Activated T-cell treated with anti-CD3 and anti-CD28 coated beads for 48 hours (primary cell): ENCODE measurements around the gene FBN1.

Source experiments
- DNase-seq: peaks from one replicate; pipeline ENCODE4 v3.0.0-alpha.2; 2020; ENCODE audit warnings: low read depth

The FBN1 gene

DNA sequence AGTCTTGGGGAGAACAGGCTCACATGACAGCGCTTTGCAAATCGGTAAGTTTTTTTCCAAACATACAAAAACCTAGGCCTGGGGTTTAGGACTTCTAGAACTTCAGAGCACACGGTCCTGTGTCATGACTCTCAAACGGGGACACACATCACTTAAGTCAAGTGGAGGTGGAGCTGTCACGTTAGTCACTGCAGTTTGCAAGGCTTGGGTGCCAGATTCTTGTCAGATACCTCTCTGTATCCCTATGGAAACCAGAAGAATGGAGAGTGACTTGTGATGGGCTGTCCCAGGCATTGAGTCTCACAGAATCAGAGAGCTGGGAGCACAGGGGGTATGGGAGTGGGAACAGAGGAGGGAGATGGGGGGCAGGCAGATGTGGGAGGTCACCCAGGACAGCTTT lies 249.5 kb downstream of the FBN1 start:
- DNase-seq, result no peak

DNA sequence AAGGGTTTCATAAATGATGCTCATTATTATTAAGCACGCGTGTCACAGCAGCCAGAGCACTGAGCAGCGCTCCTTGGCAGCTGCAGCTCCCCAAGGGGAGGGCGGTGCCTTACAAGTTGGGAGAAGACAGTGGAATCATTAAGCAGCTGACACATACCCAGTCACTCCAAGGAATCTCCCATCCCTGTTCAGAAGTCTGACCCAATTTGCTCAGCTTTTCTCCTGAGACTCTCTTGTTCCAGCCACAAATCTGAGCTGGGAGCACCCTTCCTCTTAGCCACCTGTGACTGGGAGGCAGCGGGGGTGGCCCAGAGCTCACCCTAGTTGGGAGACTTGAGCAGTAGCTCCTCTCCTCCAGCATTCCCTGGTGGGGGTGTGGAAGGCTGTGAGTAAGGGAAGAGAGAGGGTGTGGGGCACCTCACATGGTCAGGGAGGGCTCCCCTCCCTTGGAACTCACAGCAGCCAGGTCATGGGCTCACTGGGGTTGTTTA lies 249.9 kb downstream of the FBN1 start:
- no peak for DNase-seq

DNA sequence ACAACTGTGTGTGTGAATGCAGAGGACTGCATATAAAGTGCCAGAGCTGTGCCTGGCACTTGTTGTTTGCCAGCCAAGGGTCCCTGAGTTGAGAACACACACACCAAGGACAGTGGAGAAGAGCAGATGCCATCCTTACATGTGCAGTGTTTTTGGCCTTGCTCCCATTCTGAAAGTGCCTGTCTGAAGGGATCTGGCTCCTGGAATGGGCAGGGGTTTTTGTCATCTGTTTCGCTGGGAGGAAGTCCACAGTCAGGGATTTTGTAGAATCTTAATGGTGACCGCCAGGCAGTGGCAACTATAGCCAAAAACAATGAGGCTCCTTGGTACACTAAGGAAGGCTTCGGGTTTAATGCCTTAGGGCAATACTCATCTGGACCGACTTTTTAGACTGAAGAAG lies 250.5 kb downstream of the FBN1 start:
- no peak for DNase-seq

DNA sequence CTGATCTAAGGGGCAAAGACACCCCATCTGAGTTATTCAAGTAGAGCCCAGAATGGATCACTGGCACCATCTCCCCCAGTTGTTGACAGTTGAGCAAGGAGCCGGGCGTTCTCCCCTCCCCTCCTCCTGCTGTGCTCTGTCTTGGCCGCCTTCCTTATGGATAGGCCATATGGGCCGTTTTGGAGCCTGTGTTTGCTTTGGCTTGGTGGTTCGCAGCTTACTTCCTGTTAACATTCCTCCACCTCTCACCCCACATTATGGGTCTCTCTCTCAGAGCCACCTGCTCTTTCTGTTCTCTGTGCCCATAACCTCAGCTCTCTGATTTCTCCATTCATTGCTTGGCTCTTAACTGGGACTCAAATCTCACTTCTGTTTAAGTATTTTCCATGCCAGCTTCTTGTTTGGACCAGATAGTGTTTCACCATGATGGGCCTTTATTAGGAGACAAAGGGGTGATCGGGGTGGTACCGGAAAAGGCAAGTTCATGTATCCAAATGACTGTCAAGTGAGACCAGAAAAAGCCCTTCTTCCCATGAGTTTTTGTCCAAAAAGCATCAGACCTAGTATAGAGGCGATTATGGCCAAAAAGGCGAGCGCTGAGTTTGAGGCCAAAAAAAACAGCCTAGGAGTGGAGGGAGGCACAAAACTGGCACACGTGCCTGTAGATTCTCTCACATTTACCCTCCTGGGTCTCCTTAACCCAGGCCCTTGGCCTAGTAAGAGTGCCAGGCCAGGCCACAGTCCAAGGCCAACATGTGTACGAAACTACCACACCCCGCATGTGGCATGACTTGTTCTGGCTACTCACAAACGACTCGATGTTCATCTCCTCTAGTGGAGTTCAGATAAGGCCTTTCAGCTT lies 251.6 kb downstream of the FBN1 start:
- DNase-seq, result no peak

DNA sequence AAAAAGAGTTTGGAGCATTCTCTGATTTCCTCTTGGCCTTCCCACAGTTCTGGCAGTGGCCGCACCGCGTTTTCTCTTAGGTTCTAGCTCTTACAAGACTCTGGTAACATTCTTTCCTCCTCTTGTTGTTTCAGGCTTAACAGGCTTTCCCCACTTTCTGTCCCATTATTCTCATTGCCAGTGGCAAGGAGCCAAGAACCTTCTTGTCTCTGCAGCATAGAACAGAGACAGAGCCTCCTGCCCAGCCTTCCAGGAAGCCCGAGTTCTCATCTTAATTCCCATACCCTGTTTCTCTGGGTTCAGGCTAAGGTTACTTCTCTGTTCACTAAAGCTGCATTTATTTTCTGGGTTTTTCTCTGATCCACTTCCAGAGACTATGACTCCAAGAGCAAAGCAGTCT lies 253.2 kb downstream of the FBN1 start:
- DNase-seq, result no peak

DNA sequence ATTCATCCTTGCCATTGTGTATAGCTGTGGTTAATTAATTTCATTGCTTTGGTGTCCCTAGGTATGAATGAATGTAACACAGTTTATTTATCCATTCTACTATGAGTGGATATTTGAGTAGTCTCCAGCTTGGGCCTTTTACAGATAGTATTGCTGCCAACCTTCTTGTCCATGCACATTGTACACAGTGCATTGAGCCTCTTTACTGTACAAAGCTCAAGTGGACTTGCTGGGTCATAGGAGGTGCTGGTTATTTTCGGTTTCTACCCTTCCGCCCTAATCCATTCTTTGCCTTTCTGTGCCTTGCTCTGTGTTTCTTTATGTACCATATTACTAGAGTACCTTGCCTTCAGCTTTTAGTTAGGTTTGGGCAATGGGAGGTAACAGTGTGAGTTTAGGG lies 253.6 kb downstream of the FBN1 start:
- DNase-seq, result no peak

DNA sequence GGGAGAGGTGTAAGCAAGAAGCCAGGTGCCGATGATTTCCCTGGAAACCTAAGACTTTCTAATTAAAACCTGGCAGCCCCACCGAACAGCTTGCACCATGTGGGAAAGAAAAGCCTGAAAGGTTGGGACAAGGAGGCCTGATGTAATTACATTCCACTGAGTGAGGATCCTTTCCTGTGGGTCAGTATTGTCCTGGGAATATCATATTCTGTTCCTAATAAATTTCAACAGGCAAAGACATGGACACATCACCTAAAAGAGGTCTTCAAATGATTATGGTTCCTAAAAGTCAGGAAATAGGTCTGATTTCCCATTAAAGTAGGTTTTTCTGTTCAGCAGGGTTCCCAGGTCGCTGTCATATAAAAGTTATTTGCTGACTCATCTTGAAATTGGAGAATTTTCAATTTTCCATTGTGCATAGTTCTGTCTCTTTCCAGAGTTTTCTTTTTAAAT lies 255.8 kb downstream of the FBN1 start:
- DNase-seq, result no peak

DNA sequence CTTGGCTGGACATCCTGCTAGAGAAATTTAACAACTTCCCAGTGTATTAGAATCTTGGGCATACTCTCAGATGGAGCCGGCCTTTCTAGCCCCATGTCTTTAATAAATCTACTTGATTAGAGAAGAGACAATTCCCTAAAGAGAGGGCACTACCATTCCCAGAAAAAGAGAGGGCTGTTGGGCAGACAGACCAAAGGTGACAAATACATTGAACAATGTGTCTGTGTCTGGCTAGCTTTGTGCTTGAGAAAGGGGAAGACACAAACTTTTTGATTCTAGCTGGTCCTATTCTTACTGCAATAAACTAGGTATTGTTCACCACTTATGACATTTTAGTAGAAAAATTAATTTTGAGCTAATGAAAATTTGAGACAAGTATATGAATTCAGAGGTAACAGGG lies 256.6 kb downstream of the FBN1 start:
- DNase-seq, result no peak

DNA sequence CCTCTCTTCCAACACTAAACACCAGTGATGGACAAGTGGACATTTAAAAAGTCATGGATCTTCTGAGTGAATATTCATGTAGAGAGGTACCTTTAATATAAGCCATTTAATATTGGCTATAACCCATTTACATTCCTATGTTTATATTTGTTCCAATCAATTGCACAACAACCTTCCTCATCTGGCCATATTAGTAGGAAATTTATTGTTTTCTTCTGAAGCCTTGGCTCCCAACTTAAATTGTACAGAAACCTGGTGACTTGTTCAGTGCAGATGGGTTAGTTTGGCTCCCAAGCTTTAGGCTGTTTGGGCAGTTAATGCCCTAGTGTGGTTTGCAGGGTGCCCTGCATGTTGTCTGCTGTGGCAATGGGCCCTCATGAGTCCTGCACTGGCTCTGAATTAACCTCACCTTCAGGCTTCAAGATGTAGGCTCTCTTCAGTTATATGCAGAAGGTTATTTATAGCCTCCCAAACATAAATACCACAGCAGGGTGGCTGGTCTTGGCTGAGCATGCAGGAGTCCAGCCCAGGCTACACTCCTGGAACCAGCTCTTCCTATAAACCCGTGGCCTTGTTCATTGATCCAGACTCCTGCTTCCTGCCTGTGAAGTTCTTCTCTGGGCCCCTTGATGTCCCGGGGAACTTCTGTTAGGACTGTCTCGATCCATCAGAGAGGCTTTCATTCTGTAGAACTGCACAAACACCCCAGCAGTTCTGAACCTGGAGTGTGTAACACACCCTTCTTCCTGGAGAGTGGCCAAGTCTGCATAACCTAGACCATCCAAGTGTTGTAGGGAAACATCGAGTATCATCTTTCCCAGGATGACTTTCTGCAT lies 257.3 kb downstream of the FBN1 start:
- no peak for DNase-seq

DNA sequence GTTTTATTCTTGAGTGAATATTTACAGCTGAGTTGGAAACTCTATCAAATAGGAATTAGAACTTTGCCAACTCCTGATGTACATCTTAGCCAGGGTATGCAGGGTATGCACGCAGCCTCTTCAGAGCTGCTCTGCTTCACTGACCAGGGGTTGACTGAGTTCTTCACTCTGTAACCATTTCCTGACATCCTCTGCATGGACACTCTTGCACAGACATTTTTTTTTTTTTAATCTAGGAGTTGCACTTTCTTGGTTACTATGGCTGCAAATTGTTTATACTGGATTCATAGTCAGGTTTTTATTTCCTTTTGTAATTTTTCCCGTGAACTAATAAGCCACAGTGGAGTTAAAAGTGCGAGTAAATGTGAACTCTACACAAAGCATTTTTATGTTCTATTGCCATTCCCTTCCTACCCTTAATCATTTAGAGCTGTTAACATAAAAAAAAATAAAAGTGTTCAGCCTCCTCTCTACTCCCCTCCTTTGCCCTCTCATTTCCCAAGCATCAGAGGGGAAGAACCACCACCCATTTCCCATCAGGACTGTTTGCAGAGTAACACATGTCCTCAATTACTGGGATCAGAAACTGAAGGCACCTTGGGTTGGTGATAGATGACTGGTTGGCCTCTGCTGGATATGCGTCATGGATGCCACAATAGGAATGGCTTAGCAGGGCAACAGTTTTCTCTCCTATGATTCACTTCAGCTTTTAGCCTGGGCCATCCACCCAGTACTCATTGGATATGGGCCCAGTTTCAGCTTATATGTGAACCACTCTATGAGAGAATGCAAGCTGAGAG lies 260.3 kb downstream of the FBN1 start:
- DNase-seq, result no peak

DNA sequence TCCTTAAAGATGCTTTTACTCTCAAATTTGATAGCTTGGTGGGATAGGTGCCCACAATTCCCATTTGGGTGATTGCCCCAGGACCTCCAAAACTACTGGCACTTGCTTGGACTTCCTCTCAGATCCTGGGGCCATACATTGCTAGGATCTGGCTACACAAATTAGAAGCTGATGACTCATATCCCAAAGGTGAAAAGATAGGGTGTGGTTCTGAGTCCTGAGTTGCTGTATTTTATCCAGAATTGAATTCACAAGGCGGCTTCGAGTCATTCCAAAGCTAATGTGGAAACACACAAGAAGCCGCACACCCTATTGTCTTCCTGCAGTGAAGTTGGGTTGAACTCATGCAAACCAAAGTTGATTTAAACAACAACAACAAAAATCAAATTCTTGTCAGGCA lies 260.9 kb downstream of the FBN1 start:
- no peak for DNase-seq

DNA sequence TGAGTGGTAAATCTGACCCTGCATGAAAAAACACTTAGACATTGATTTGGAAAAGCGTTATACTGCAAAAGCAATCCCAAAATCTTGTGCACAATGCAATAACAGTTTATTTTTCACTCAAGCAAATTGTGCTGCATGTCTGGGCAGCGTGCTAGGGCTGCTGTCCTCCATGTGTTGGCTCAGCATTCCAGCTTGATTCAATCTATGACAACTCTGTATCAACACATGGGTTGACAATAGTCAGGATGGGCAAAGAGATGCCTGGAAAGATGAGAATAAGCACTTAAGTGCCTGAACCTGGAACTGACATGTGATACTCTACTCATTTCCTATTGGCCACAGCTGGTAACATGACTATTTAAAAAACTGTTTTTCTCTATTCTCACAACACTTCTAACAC lies 262.5 kb downstream of the FBN1 start:
- DNase-seq, result no peak

DNA sequence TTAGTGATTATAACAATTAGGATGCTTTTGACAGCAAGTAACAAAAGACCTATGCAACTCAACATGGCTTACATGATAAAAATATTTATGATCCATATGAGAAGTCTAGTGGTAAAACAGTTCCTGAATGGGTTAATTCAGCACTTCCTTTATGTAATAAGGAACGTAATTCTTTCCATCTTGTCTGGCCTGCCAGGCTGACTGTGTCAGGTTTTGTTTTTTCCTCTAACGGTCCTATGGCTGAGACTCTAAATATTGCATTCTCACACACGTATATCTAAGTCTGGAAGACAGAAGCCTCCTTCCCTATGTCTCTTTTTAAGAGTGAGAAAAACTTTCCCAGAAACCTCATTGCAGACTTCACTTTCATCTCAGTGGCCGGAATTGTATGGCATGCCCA lies 263.6 kb downstream of the FBN1 start:
- no peak for DNase-seq

DNA sequence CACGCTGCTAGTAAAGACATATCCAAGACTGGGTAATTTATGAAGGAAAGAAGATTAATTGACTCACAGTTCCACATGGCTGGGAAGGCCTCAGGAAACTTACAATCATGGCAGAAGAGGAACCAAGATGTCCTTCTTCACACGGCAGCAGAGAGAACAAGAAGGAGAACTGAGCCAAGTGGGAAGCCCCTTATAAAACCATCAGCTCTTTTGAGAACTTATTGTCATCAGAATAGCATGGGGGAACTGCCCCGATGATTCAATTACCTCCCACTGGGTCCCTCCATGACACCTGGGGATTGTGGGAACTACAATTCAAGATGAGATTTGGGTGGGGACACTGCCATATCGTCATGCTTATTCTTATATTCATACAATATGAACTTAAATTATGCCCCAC lies 265.3 kb downstream of the FBN1 start:
- no peak for DNase-seq

DNA sequence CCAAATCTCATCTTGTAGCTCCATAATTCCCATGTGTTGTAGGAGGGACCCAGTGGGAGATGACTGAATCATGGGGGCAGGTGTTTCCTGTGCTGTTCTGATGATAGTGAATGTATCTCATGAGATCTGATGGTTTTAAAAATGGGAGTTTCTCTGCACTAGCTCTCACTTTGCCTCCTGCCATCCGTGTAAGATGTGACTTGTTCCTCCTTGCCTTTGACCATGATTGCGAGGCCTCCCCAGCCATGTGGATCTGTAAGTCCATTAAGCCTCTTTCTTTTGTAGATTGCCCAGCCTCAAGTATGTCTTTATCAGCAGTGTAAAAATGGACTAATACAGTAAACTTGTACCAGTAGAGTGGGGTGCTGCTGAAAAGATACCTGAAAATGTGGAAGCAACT lies 269.7 kb downstream of the FBN1 start:
- DNase-seq, result no peak

DNA sequence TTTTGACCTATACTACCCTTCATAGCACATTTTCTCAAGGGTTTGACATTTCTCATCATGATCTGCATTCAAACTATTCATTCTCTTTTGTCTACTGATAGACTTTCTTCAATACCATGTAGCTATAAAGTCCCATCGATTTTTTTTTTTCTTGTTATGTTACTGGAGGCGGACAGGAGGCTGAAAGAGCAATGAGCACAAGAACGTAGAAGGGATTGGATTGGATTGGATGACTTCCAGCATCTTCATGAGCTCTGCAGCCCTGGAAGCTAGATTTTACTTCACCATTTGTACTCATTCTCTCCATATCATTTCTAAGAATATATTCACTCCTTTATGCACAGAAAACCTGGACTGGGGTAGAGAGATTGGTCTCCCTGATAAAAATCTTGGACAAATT lies 271.0 kb downstream of the FBN1 start:
- DNase-seq, result no peak

DNA sequence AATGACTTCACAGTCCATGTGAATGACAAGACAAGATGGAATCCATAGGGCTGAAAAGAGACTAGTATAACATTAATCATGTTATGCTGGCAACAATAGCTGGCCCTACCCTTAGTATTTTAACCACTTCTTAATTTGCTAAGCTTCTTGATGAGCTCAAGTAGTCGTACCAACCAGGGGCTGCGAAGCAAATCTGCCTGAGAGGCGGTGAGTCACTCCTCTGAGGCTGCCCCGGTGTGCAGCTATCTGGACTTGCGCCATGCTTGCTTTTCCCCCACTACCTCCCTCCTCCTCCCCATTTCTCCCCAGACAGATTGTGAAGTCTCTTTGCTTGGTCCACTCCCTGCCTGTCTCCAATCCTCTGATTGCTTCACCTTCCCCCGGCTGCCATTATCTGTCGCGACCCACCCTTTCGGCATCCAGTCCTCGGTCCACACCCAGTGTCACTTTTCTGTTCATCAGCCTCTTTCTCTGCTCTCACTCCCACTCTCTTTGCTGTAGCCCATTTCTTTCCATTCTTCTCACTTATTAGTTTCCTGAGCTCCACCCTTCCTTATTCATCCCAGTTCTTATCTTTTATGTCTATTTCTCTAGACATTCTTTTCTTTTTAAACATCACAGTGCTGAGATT lies 271.6 kb downstream of the FBN1 start:
- no peak for DNase-seq

DNA sequence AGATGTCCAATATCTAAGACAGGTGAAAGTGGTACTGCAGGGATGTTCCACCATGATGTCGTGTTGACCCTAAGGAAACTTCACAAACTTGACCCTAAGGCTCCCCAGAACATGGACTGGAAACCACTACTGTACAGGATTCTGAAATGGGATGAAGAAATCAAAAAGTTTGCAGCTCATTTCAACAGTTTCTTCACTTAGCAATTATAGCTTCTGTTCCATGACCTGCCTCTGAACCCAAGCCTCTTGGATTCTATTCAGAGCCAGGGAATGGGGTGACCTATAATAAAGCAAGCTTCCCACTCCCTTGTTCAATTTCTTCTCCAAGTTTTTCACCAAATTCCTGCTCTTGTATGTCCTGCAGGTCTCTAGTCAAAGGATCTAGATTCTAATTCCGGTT lies 273.5 kb downstream of the FBN1 start:
- no peak for DNase-seq

DNA sequence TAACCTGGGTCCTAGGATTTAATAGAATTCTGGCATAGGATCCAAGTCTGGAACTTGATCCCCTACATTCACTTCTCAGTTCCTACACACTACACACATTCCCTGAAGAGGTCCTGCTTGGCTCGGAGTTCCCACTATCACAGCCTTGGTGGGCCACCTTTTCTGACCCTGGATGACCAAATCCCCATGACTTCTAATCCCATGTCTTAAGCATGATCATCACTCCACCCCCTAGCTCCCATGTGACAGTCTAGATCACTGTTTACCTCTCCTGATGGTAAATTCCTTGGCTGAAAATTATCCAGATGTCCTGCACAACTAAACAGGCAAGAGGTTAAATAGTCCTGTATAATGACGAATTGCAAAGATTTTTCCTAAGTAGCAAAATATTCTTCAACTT lies 274.0 kb downstream of the FBN1 start:
- no peak for DNase-seq

DNA sequence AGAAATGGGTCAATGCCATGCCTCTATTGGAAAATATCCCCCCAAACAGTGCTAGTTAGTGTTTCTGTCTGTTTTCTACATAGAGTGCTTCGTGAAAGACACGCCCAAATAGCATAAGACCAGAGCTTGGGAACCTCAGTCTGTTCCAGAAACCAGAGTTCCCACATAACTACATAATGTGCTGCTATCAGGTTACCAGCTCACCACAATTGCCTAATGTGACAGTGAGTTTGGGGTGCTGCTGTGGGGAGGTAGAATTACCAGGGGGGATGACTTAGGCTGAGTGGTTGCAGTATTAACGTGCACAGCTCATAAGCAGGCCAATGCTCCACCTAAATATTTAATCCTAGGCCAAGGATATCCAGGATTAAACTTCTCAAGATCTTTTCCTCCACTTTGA lies 275.0 kb downstream of the FBN1 start:
- DNase-seq, result no peak

DNA sequence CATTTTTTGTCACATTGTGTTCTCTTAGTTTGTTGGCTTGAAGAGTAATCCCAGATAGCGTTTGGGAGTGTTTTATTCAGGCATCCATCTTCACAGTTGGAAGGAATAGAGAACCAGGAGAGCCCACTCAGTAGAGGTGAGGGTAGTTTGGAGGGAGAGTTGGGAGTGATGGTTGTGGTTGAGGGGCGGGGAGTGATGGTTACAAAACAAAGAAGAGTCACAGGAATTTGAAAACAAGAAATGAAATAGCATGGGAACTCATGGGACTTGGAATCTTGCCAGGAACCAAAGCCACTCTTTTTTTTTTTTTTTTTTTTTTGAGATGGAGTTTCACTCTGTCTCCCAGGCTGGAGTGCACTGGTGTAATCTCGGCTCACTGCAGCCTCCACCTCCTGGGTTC lies 278.0 kb downstream of the FBN1 start:
- no peak for DNase-seq
